Neural progenitor cell (in vitro differentiated cells): ENCODE measurements around the gene SNAI1. TPM values are rescaled to one million over a fixed set of nuclear protein-coding genes. Genes with fewer than 3 reads are reported as not detected.

Experiments used
- DNase-seq: peaks from one replicate; pipeline ENCODE4 v3.0.0-alpha.2; 2016; ENCODE audit warnings: low spot score
- H2AFZ ChIP-seq: fragments of 200-600 bp; sonication (generic); replicated peaks from 2 replicates; pipeline ENCODE4 v1.6.1; 2016; ENCODE audit warnings: antibody characterized with exemption
- H3F3A ChIP-seq: fragments of 200-600 bp; sonication (generic); 2 replicates; pipeline ENCODE4 v1.6.1; 2016; ENCODE audit warnings: antibody characterized with exemption, low read depth
- H3K27ac ChIP-seq: fragments of 200-600 bp; sonication (generic); 2 replicates; pipeline ENCODE4 v1.5.1; 2016; ENCODE audit warnings: mild to moderate bottlenecking
- H3K27me3 ChIP-seq: fragments of 200-600 bp; sonication (generic); 2 replicates; pipeline ENCODE4 v1.6.1; 2016; ENCODE audit warnings: mild to moderate bottlenecking, moderate library complexity
- H3K36me3 ChIP-seq: fragments of 200-600 bp; sonication (generic); 2 replicates; pipeline ENCODE4 v1.5.1; 2016
- H3K4me1 ChIP-seq: fragments of 200-600 bp; sonication (generic); 2 replicates; pipeline ENCODE4 v1.6.1; 2016; ENCODE audit warnings: mixed run types
- H3K4me2 ChIP-seq: fragments of 200-600 bp; sonication (generic); 2 replicates; pipeline ENCODE4 v1.6.1; 2016
- H3K4me3 ChIP-seq: fragments of 200-600 bp; sonication (generic); 2 replicates; pipeline ENCODE4 v1.5.1; 2016
- H3K79me2 ChIP-seq: fragments of 200-600 bp; sonication (generic); 2 replicates; pipeline ENCODE4 v1.6.1; 2016; ENCODE audit warnings: low read depth
- H3K9ac ChIP-seq: fragments of 200-600 bp; sonication (generic); 2 replicates; pipeline ENCODE4 v1.6.1; 2016
- H3K9me3 ChIP-seq: fragments of 200-600 bp; sonication (generic); 2 replicates; pipeline ENCODE4 v1.5.1; 2016; ENCODE audit warnings: low read depth
- H4K20me1 ChIP-seq: fragments of 200-600 bp; sonication (generic); 2 replicates; pipeline ENCODE4 v1.6.1; 2016; ENCODE audit warnings: low read depth
- H3K27ac Mint-ChIP-seq: 3 replicates; pipeline ENCODE4 v1.8.0; 2021; ENCODE audit warnings: mixed read lengths
- H3K27me3 Mint-ChIP-seq: 2 replicates; pipeline ENCODE4 v1.8.0; 2022; ENCODE audit warnings: low read depth, mild to moderate bottlenecking, inconsistent platforms, moderate library complexity, mixed read lengths; ENCODE audit not compliant: insufficient read depth
- H3K36me3 Mint-ChIP-seq: 3 replicates; pipeline ENCODE4 v1.8.0; 2021; ENCODE audit warnings: mixed read lengths
- H3K4me1 Mint-ChIP-seq: 3 replicates; pipeline ENCODE4 v1.8.0; 2021; ENCODE audit warnings: mixed read lengths
- H3K4me3 Mint-ChIP-seq: 3 replicates; pipeline ENCODE4 v1.8.0; 2021; ENCODE audit warnings: mild to moderate bottlenecking, moderate library complexity, mixed read lengths
- H3K9me3 Mint-ChIP-seq: 3 replicates; pipeline ENCODE4 v1.8.0; 2020; ENCODE audit warnings: mixed read lengths
- EZH2 ChIP-seq: fragments of 200-600 bp; sonication (generic); IDR thresholded peaks from 2 replicates; pipeline ENCODE4 v1.6.1; 2017; ENCODE audit warnings: antibody characterized with exemption, mild to moderate bottlenecking, moderate library complexity
- EZH2phosphoT487 ChIP-seq: fragments of 200-600 bp; sonication (generic); IDR thresholded peaks from 2 replicates; pipeline ENCODE4 v1.6.1; 2017; ENCODE audit warnings: antibody characterized with exemption
- total RNA-seq: library from RNA; depleted of rRNA; stranded (reverse); fragments of >200 nt; gene quantifications from 2 replicates; pipeline ENCODE4 v1.2.3, GENCODE V29; 2015; ENCODE audit warnings: low replicate concordance
- TF ChIP-seq, protein P1 (sequence below): fragments of 200-600 bp; sonication (generic); IDR thresholded peaks from 2 replicates; pipeline ENCODE4 v1.5.1; 2017; ENCODE audit warnings: antibody characterized with exemption, mild to moderate bottlenecking

The SNAI1 gene
- total RNA-seq, 1 donor from 2014 or later, result 1.1 TPM

GRCh38 chr20:50019466-50020256 is 36.9 kb downstream of the SNAI1 start:
- no peak overlapping the region for H2AFZ ChIP-seq
- H3K4me2 ChIP-seq, result no peak overlapping the region
- H3F3A ChIP-seq, result peaks cover 2% of the 10 kb centered on the region
- no peaks in the 10 kb centered on the region for H4K20me1 ChIP-seq
- H3K27me3 ChIP-seq, result no peaks in the 10 kb centered on the region
- no peaks in the 10 kb centered on the region for H3K9me3 ChIP-seq
- no peak overlapping the region for H3K27ac ChIP-seq
- Mint-ChIP-seq H3K27me3 (peaks cover 19% of the 10 kb centered on the region), H3K27ac (peak overlapping the region; percentile 21), H3K4me1 (peaks cover 19% of the 10 kb centered on the region), H3K36me3 (no peaks in the 10 kb centered on the region), H3K4me3 (no peak overlapping the region), H3K9me3 (no peaks in the 10 kb centered on the region)
- no peaks in the 10 kb centered on the region for H3K79me2 ChIP-seq
- TF ChIP-seq EZH2phosphoT487, result no peak
- TF ChIP-seq, protein P1, sequence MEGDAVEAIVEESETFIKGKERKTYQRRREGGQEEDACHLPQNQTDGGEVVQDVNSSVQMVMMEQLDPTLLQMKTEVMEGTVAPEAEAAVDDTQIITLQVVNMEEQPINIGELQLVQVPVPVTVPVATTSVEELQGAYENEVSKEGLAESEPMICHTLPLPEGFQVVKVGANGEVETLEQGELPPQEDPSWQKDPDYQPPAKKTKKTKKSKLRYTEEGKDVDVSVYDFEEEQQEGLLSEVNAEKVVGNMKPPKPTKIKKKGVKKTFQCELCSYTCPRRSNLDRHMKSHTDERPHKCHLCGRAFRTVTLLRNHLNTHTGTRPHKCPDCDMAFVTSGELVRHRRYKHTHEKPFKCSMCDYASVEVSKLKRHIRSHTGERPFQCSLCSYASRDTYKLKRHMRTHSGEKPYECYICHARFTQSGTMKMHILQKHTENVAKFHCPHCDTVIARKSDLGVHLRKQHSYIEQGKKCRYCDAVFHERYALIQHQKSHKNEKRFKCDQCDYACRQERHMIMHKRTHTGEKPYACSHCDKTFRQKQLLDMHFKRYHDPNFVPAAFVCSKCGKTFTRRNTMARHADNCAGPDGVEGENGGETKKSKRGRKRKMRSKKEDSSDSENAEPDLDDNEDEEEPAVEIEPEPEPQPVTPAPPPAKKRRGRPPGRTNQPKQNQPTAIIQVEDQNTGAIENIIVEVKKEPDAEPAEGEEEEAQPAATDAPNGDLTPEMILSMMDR, result no peak
- TF ChIP-seq EZH2, result no peak
- no peak overlapping the region for H3K4me3 ChIP-seq
- no peak for DNase-seq
- peaks cover 7% of the 10 kb centered on the region for H3K4me1 ChIP-seq
- no peaks in the 10 kb centered on the region for H3K36me3 ChIP-seq
- H3K9ac ChIP-seq, result no peak overlapping the region

DNA sequence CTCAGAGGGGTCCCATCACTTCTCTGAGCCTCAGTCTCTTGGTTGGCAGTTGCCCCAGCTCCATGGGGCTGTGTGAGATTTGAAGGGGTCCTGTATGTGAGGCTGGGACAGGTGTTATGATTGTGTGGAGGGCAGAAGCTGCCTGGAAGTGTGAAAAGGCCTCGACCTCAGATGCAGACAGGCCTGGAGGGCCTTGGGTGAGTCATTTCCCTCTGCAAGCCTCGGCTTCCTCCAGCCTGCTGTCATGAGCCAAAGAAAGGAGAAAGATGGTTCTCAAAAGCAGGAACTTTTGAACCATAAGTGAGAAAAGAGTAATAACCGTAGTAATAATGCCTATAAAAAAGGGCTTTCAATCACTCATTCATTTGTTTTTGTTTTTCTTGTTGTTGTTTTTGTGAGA is 37.5 kb downstream of the SNAI1 start:
- Histone ChIP-seq H4K20me1 (no peaks in the 10 kb centered on the region), H3K27me3 (no peaks in the 10 kb centered on the region), H3F3A (peaks cover 2% of the 10 kb centered on the region), H3K79me2 (no peaks in the 10 kb centered on the region), H3K4me3 (no peak overlapping the region), H3K27ac (no peak overlapping the region), H2AFZ (no peak overlapping the region), H3K36me3 (no peaks in the 10 kb centered on the region), H3K4me1 (peaks cover 7% of the 10 kb centered on the region), H3K9me3 (no peaks in the 10 kb centered on the region), H3K9ac (no peak overlapping the region), H3K4me2 (no peak overlapping the region)
- Mint-ChIP-seq H3K4me1 (peaks cover 20% of the 10 kb centered on the region), H3K9me3 (no peaks in the 10 kb centered on the region), H3K27ac (peak overlapping the region; percentile 36), H3K4me3 (no peak overlapping the region), H3K27me3 (peaks cover 23% of the 10 kb centered on the region), H3K36me3 (no peaks in the 10 kb centered on the region)
- DNase-seq, result no peak
- TF ChIP-seq EZH2 (no peak), EZH2phosphoT487 (no peak)
- TF ChIP-seq, protein P1, result no peak

DNA sequence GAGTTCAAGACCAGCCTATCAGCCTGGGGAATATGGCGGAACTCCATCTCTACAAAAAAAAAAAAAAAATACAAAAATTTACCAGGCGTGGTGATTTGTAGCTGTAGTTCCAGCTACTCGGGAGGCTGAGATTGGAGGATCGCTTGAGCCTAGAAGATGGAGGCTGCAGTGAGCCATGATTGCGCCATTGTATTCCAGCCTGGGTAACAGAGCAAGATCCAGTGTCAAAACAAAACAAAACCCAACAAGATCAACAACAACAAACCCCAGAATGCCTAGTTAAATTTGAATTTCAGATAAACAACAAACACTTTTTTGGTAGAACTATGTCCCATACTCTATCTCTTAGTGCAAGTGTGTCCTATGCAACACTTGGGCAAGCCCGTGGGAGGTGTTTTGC is 39.9 kb downstream of the SNAI1 start:
- H3K27me3 ChIP-seq, result no peaks in the 10 kb centered on the region
- Mint-ChIP-seq H3K9me3 (no peaks in the 10 kb centered on the region), H3K4me1 (peaks cover 11% of the 10 kb centered on the region), H3K4me3 (no peak overlapping the region), H3K27me3 (peaks cover 25% of the 10 kb centered on the region), H3K27ac (no peak overlapping the region), H3K36me3 (no peaks in the 10 kb centered on the region)
- TF ChIP-seq, protein P1, result no peak
- TF ChIP-seq EZH2 (no peak), EZH2phosphoT487 (no peak)
- H3K4me3 ChIP-seq, result no peak overlapping the region
- H3K36me3 ChIP-seq, result no peaks in the 10 kb centered on the region
- no peak for DNase-seq
- peaks cover 2% of the 10 kb centered on the region for H3F3A ChIP-seq
- H3K9ac ChIP-seq, result no peak overlapping the region
- no peaks in the 10 kb centered on the region for H3K9me3 ChIP-seq
- H4K20me1 ChIP-seq, result no peaks in the 10 kb centered on the region
- H3K4me2 ChIP-seq, result no peak overlapping the region
- no peaks in the 10 kb centered on the region for H3K79me2 ChIP-seq
- H2AFZ ChIP-seq, result no peak overlapping the region
- peaks cover 6% of the 10 kb centered on the region for H3K4me1 ChIP-seq
- no peak overlapping the region for H3K27ac ChIP-seq
